IMR-90 (cell line): ENCODE data around the gene CMA1. TPM values are rescaled to one million over a fixed set of nuclear protein-coding genes. Genes with fewer than 3 reads are reported as not detected.
A peak's percentile ranks its signal among the peaks of the same experiment; 100 is the strongest.
"Not testable (repeated sequence)": the region's sequence is repeated elsewhere in the genome, so short reads cannot be mapped to it uniquely, and the experiment has no call there.

Experiments used
- ATAC-seq: fragments of 200-7000 bp; cut with Tn5 transposase; 2 replicates; pipeline ENCODE4 v1.9.1; 2020; ENCODE audit warnings: low read depth, mild to moderate bottlenecking, moderate library complexity
- BruUV-seq: library from RNA; stranded (reverse); fragments of 400-500 nt; replicated peaks from 2 replicates; lab custom pipeline; 2021; lab: Mats Ljungman, UMichigan
- CTCF ChIA-PET: fragments of 300-600 bp; formaldehyde crosslinking; extraction: SDS; loops from one replicate; lab custom pipeline; 2021; ENCODE audit warnings: antibody characterized with exemption; lab: Yijun Ruan, JAX
- POLR2A ChIA-PET: fragments of 300-600 bp; sonication (Branson Sonifier 250); formaldehyde crosslinking; loops from one replicate; lab custom pipeline; 2022; ENCODE audit warnings: antibody characterized with exemption; ENCODE audit not compliant: unreplicated experiment; lab: Charles Lee
- DNase-seq: peaks from one replicate; pipeline ENCODE4 v3.0.0; 2013
- H2AFZ ChIP-seq: replicated peaks from 2 replicates; pipeline ENCODE3; 2013; ENCODE audit warnings: low read length, mild to moderate bottlenecking; ENCODE audit not compliant: poor library complexity
- H2AK5ac ChIP-seq: 2 replicates; pipeline ENCODE4 v1.6.1; 2013; ENCODE audit warnings: low read depth, low read length, inconsistent platforms
- H2AK9ac ChIP-seq: replicated peaks from 2 replicates; pipeline ENCODE3; 2013; ENCODE audit warnings: mild to moderate bottlenecking, low read depth, low read length, moderate library complexity; ENCODE audit not compliant: poor library complexity
- H2BK120ac ChIP-seq: 2 replicates; pipeline ENCODE4 v1.6.1; 2013; ENCODE audit warnings: low read depth, low read length, inconsistent platforms
- H2BK15ac ChIP-seq: 3 replicates; pipeline ENCODE4 v1.6.1; 2013; ENCODE audit warnings: low read depth, low read length, inconsistent platforms
- H2BK20ac ChIP-seq: 2 replicates; pipeline ENCODE4 v1.6.1; 2013; ENCODE audit warnings: low read depth, mild to moderate bottlenecking, inconsistent platforms, low read length, moderate library complexity
- H2BK5ac ChIP-seq: 2 replicates; pipeline ENCODE4 v1.6.1; 2013; ENCODE audit warnings: mild to moderate bottlenecking, low read depth, low read length, inconsistent platforms; ENCODE audit not compliant: poor library complexity, severe bottlenecking
- H3K14ac ChIP-seq: replicated peaks from 2 replicates; pipeline ENCODE4 v1.6.1; 2013; ENCODE audit warnings: low read depth, low read length, inconsistent platforms
- H3K18ac ChIP-seq: 2 replicates; pipeline ENCODE4 v1.6.1; 2013; ENCODE audit warnings: low read depth, low read length, control low read depth
- H3K23ac ChIP-seq: 2 replicates; pipeline ENCODE4 v1.6.1; 2013; ENCODE audit warnings: low read depth, low read length, inconsistent platforms
- H3K27ac ChIP-seq: 2 replicates; pipeline ENCODE4 v1.5.1; 2013; ENCODE audit warnings: mild to moderate bottlenecking, control low read depth, low read length; ENCODE audit not compliant: insufficient read depth
- H3K27me3 ChIP-seq: 2 replicates; pipeline ENCODE4 v1.6.1; 2013; ENCODE audit warnings: low read length; ENCODE audit not compliant: control insufficient read depth, insufficient read depth
- H3K36me3 ChIP-seq: 2 replicates; pipeline ENCODE4 v1.6.1; 2013; ENCODE audit warnings: low read length, mixed read lengths; ENCODE audit not compliant: control insufficient read depth, insufficient read depth
- H3K4ac ChIP-seq: 2 replicates; pipeline ENCODE4 v1.6.1; 2013; ENCODE audit warnings: low read depth, low read length, inconsistent platforms
- H3K4me1 ChIP-seq: 2 replicates; pipeline ENCODE4 v1.6.1; 2013; ENCODE audit warnings: low read length, mixed read lengths; ENCODE audit not compliant: control insufficient read depth, insufficient read depth
- H3K4me2 ChIP-seq: 2 replicates; pipeline ENCODE4 v1.6.1; 2013; ENCODE audit warnings: low read depth, mild to moderate bottlenecking, control low read depth, low read length, moderate library complexity
- H3K4me3 ChIP-seq: 2 replicates; pipeline ENCODE4 v1.5.1; 2013; ENCODE audit warnings: low read depth, mild to moderate bottlenecking, control low read depth, low read length, moderate library complexity; ENCODE audit not compliant: insufficient read depth
- H3K56ac ChIP-seq: 2 replicates; pipeline ENCODE4 v1.6.1; 2013; ENCODE audit warnings: low read length, inconsistent platforms; ENCODE audit not compliant: insufficient read depth; ENCODE audit errors: extremely low read depth
- H3K79me1 ChIP-seq, 2 experiments: 2 replicates each; pipeline ENCODE4 v1.6.1; 2013; ENCODE audit warnings: low read length in 2 of 2, inconsistent platforms in 1 of 2, low read depth in 1 of 2
- H3K9ac ChIP-seq: 2 replicates; pipeline ENCODE4 v1.6.1; 2013; ENCODE audit warnings: low read depth, low read length, control low read depth
- H3K9me1 ChIP-seq: 2 replicates; pipeline ENCODE4 v1.6.1; 2013; ENCODE audit warnings: low read length, inconsistent platforms; ENCODE audit not compliant: insufficient read depth
- H3K9me3 ChIP-seq: 2 replicates; pipeline ENCODE4 v1.6.1; 2013; ENCODE audit warnings: low read length; ENCODE audit not compliant: control insufficient read depth, insufficient read depth
- H4K20me1 ChIP-seq: 2 replicates; pipeline ENCODE4 v1.6.1; 2013; ENCODE audit warnings: low read length, inconsistent platforms; ENCODE audit not compliant: insufficient read depth
- H4K5ac ChIP-seq: 2 replicates; pipeline ENCODE4 v1.6.1; 2013; ENCODE audit warnings: mild to moderate bottlenecking, low read depth, low read length, control low read depth
- H4K8ac ChIP-seq, 2 experiments: 2 replicates each; pipeline ENCODE4 v1.6.1; 2013; ENCODE audit warnings: low read depth in 2 of 2, low read length in 2 of 2, control low read depth in 1 of 2, inconsistent platforms in 1 of 2
- H4K91ac ChIP-seq: 2 replicates; pipeline ENCODE4 v1.6.1; 2013; ENCODE audit warnings: low read depth, low read length, inconsistent platforms; ENCODE audit not compliant: insufficient read depth
- BHLHE40 ChIP-seq: fragments of 150-350 bp; IDR thresholded peaks from 2 replicates; pipeline ENCODE4 v1.6.1; 2016; ENCODE audit warnings: mild to moderate bottlenecking, low read depth, low read length
- CHD1 ChIP-seq: IDR thresholded peaks from 2 replicates; pipeline ENCODE4 v1.6.1; 2012; ENCODE audit warnings: low read depth, low read length, improper control_type of control experiment
- POLR2A ChIP-seq: IDR thresholded peaks from 2 replicates; pipeline ENCODE4 v1.6.1; 2012; ENCODE audit warnings: mild to moderate bottlenecking, low read depth, low read length
- RAD21 ChIP-seq: IDR thresholded peaks from 2 replicates; pipeline ENCODE4 v1.6.1; 2012; ENCODE audit warnings: low read length, improper control_type of control experiment
- RCOR1 ChIP-seq: IDR thresholded peaks from 2 replicates; pipeline ENCODE4 v1.6.1; 2012; ENCODE audit warnings: mild to moderate bottlenecking, low read length, improper control_type of control experiment; ENCODE audit not compliant: insufficient replicate concordance
- RFX5 ChIP-seq: IDR thresholded peaks from 2 replicates; pipeline ENCODE4 v1.8.0; 2012; ENCODE audit warnings: low read depth, mild to moderate bottlenecking, low read length, moderate library complexity
- WGBS, 2 experiments: methylation state at CpG; one replicate each; pipeline versions ENCODE4 v1.1.5 to v1.1.7; 2013; ENCODE audit warnings: missing lambda C conversion rate in 2 of 2; ENCODE audit not compliant: insufficient read length in 1 of 2; ENCODE audit errors: extremely low coverage in 2 of 2; 5-methylcytosine and 5-hydroxymethylcytosine counted together
- dilution Hi-C: fragments of 300-500 bp; cut with HindIII; formaldehyde crosslinking; loops from one replicate; pipeline ENCODE4 v1.14.3; 2018; ENCODE audit warnings: low sequenced_read_pairs; ENCODE audit not compliant: unreplicated experiment
- in situ Hi-C: fragments of 300-500 bp; cut with MboI; formaldehyde crosslinking; loops from 3 replicates; pipeline ENCODE4 v1.14.3; 2019; ENCODE audit warnings: low sequenced_read_pairs, inconsistent platforms, mixed read lengths
- intact Hi-C: fragments of 100-400 bp; cut with micrococcal nuclease; formaldehyde crosslinking; loops from 2 replicates; pipeline ENCODE4 v1.10.0; 2022
- polyA plus RNA-seq, 3 experiments: library from polyadenylated mRNA; depleted of rRNA; stranded (reverse); fragments of >200 nt; gene quantifications; 2 replicates each; pipeline ENCODE4 v1.2.3, GENCODE V29; 2012; ENCODE audit warnings: low replicate concordance in 1 of 3
- total RNA-seq: library from RNA; depleted of rRNA; stranded (reverse); fragments of >200 nt; gene quantifications from 2 replicates; pipeline ENCODE4 v1.2.3, GENCODE V29; 2012

Gene CMA1
- total and polyA plus RNA-seq, 2 of the 4 experiments (the other 2 are of a cell fraction), result not detected

DNA sequence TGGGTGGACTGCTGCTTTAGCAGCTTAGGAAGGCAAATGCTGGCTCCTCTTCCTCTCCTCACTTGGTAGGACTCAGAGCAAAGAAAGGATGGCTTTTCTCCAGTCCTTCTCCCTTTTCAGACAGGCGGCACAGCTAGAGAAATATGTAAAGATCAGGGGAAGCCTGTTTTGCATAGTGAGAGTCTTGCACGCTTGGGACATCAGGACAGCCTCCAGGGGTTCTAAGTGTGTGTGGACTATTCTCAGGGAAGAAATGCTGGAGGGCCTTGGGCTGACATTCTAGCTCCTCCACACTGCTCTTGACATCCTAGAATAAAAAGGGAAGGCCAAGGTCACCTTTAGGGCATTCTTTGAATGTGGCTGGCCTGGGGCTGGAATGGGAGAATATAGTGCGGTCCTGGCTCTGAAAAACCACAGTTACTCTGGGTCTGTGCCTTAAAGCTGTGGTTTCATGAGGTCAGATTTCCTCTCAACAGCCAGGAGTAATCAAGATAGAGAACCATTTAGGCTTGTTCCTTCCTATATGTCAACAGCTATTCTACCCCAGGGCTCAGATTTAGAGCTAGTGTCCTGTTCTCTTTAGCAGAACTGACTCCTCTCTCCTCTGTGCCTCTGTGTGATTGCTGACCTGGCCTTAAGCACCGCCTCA is 24.3 kb downstream of the CMA1 start:
- Histone ChIP-seq H2BK120ac (no peak overlapping the region), H3K9me3 (no peaks in the 10 kb centered on the region), H3K4me3 (no peak overlapping the region), H3K36me3 (no peaks in the 10 kb centered on the region), H2AK9ac (no peak overlapping the region), H3K79me1 (no peaks in the 10 kb centered on the region), H3K27me3 (no peaks in the 10 kb centered on the region), H3K23ac (no peak overlapping the region), H2BK15ac (no peak overlapping the region), H4K20me1 (no peaks in the 10 kb centered on the region), H3K56ac (no peak overlapping the region), H3K4me2 (no peak overlapping the region), H3K18ac (no peak overlapping the region), H2AFZ (no peak overlapping the region), H3K4me1 (no peaks in the 10 kb centered on the region), H3K9ac (no peak overlapping the region), H4K5ac (no peak overlapping the region), H4K8ac (no peak overlapping the region), H2BK5ac (no peak overlapping the region), H3K9me1 (no peaks in the 10 kb centered on the region), H3K27ac (no peak overlapping the region), H3K4ac (no peak overlapping the region), H3K14ac (no peak overlapping the region), H2BK20ac (no peak overlapping the region), H2AK5ac (no peak overlapping the region), H4K91ac (no peak overlapping the region)
- intact Hi-C loops, result no loop called here
- dilution Hi-C loops, result no loop called here
- ChIA-PET POLR2A (no interaction called here), CTCF (no interaction called here)
- no peak for ATAC-seq
- WGBS, 2 experiments, result no CpG with 5 or more reads among the region's 4 CpGs
- in situ Hi-C loops, result no loop called here
- no TSS peak for BruUV-seq
- TF ChIP-seq BHLHE40 (no peak), CHD1 (no peak), RFX5 (no peak), RAD21 (no peak), RCOR1 (no peak), POLR2A (no peak)
- DNase-seq, result peak; percentile 27

DNA sequence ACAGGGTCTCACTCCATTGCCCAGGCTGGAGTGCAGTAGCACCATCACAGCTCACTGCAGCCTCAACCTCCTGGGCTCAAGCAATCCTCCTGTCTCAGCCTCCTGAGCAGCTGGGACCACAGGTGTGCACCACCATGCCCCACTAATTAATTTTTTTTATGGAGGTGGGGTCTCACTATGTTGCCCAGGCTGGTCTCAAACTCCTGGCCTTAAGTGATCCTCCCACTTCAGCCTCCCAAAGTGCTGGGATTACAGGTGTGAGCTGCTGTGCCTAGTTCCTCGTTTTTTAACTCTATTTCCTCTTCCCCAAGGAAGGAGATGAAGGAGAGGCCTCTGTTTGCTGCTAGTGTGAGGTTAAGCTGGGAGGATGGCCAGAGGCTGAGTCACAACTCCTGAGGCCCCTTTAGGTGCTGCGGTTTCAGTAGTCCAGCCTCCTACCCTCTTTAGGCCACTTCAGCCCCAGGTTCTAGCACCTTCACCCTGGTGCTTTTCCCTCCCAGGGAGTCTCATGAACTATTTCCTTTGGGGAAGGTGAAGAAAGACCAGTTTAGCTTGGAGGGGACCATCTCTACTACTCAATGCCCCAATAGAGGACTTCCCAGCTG is 25.3 kb downstream of the CMA1 start:
- peak; percentile 35; the same call in 1 of the 2 replicates for ATAC-seq
- H3K23ac ChIP-seq, H3K4ac ChIP-seq, H4K8ac ChIP-seq, H3K9me1 ChIP-seq, H3K79me1 ChIP-seq, H2AK9ac ChIP-seq, in situ Hi-C loops, H3K4me1 ChIP-seq, H2BK15ac ChIP-seq, H3K9me3 ChIP-seq, BruUV-seq, H3K9ac ChIP-seq, H3K4me3 ChIP-seq, dilution Hi-C loops, H3K36me3 ChIP-seq, H2BK5ac ChIP-seq, H2AFZ ChIP-seq, POLR2A ChIA-PET, H4K91ac ChIP-seq, H3K56ac ChIP-seq, H3K27ac ChIP-seq, CTCF ChIA-PET, H3K4me2 ChIP-seq, H4K20me1 ChIP-seq, intact Hi-C loops, H2BK120ac ChIP-seq, H3K27me3 ChIP-seq, H2BK20ac ChIP-seq, H3K14ac ChIP-seq, H3K18ac ChIP-seq, H4K5ac ChIP-seq, H2AK5ac ChIP-seq: not testable (repeated sequence)
- no CpG with 5 or more reads among the region's 2 CpGs for WGBS, 2 experiments
- peak; percentile 50 for DNase-seq
